Astrocyte of the spinal cord (primary cell): ENCODE measurements around the gene GRK5.

Source experiments
- DNase-seq: peaks from one replicate; pipeline ENCODE4 v3.0.0; 2011; ENCODE audit warnings: low read depth, low spot score
- H3K4me3 ChIP-seq: 2 replicates; pipeline ENCODE4 v1.5.1; 2011; ENCODE audit warnings: low read depth, mild to moderate bottlenecking, low read length, moderate library complexity
- CTCF ChIP-seq: IDR thresholded peaks from 2 replicates; pipeline ENCODE4 v1.5.1; 2012; ENCODE audit warnings: low read depth, mild to moderate bottlenecking, low read length, inconsistent platforms
- in situ Hi-C: cut with HindIII; loops from 2 replicates; pipeline ENCODE4 v1.10.0; 2017; ENCODE audit warnings: low sequenced_read_pairs

GRK5 gene

GRCh38 chr10:119494236-119495020, 287.1 kb downstream of the GRK5 start:
- TF ChIP-seq CTCF: no peak
- in situ Hi-C loops: no loop called here
- no peak overlapping the region for H3K4me3 ChIP-seq
- no peak for DNase-seq

GRCh38 chr10:119495021-119495505, 287.7 kb downstream of the GRK5 start:
- TF ChIP-seq CTCF: no peak
- no peak for DNase-seq
- in situ Hi-C loops: no loop called here
- no peak overlapping the region for H3K4me3 ChIP-seq

GRCh38 chr10:119495545-119495944, 288.2 kb downstream of the GRK5 start:
- no peak for TF ChIP-seq CTCF
- in situ Hi-C loops: no loop called here
- no peak for DNase-seq
- H3K4me3 ChIP-seq: no peak overlapping the region

GRCh38 chr10:119496273-119496672, 288.9 kb downstream of the GRK5 start:
- in situ Hi-C loops: no loop called here
- no peak for TF ChIP-seq CTCF
- DNase-seq: no peak
- no peak overlapping the region for H3K4me3 ChIP-seq

GRCh38 chr10:119497243-119497642, 289.9 kb downstream of the GRK5 start:
- no peak for DNase-seq
- in situ Hi-C loops: no loop called here
- H3K4me3 ChIP-seq: no peak overlapping the region
- TF ChIP-seq CTCF: no peak

- in situ Hi-C loops: no loop called here
- no peak for DNase-seq
- no peak for TF ChIP-seq CTCF
- H3K4me3 ChIP-seq: no peak overlapping the region
These were observed 291.7 kb downstream of the GRK5 start for GRCh38 chr10:119498889-119499676.
